ENCODE data around the gene MOSPD2. TPM values are rescaled to one million over a fixed set of nuclear protein-coding genes. Genes with fewer than 3 reads are reported as not detected.

MOSPD2 gene
- polyA plus RNA-seq, 2 of the 4 experiments (the other 2 are of a cell fraction) = 10.0 to 28.4 TPM

GRCh38 chrX:14829643-14830042 is 43.6 kb upstream of the MOSPD2 start:
- DNase-seq (ENCODE audit: low read depth in 1 of 2, low spot score in 1 of 2) = no peak
- TF ChIP-seq ZNF302 (CRISPR knock-in tag; IDR thresholded peaks at IDR 0.05) (no peak), JUNB (IDR thresholded peaks at IDR 0.05) (no peak), E2F6 (IDR thresholded peaks at IDR 0.05; ENCODE audit: borderline replicate concordance, low read depth) (no peak), RNF2 (IDR thresholded peaks at IDR 0.05; ENCODE audit: borderline replicate concordance, low read depth) (no peak)
- Histone ChIP-seq H3K4me3 (no peak overlapping the region), H3K27ac (no peak overlapping the region), H3K4me1 (no peaks in the 10 kb centered on the region), H3K4me2 (no peak overlapping the region), H3K9me3 (no peaks in the 10 kb centered on the region)
- FAIRE-seq = no peak
- WGBS (ENCODE audit: missing lambda C conversion rate) = 64% methylated on average over 2 of the region's 2 CpGs
- ChIA-PET CTCF (no interaction called here), POLR2A (no interaction called here)
- no peak for ATAC-seq

DNA sequence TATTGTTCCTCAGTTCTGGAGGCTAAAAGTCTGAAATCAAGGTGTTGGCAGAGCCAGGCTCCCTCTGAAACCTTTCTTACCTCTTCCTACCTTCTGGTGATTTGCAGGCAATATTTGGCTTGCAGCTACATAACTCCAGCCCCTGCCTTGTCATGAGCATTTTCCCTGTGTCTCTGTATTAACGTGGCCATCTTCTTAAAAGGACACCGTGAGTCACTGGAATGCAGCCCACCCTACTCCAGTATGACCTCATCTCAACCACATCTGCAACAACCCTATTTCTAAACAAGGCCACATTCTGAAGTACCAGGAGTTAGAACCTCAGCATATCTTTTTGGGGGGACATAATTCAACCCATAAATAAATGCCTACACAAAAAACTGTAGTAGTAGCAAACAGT is 41.1 kb upstream of the MOSPD2 start:
- Histone ChIP-seq H3K4me2 (no peak overlapping the region), H3K4me3 (no peak overlapping the region), H3K9me3 (no peaks in the 10 kb centered on the region), H3K4me1 (no peaks in the 10 kb centered on the region), H3K27ac (no peak overlapping the region)
- 74% methylated on average over 2 of the region's 2 CpGs for WGBS (ENCODE audit: missing lambda C conversion rate)
- DNase-seq (ENCODE audit: low read depth in 1 of 2, low spot score in 1 of 2) (no peak), ATAC-seq (no peak), FAIRE-seq (no peak)
- TF ChIP-seq CTCF (IDR thresholded peaks at IDR 0.05) = no peak
- ChIA-PET CTCF (no interaction called here), POLR2A (no interaction called here)

GRCh38 chrX:14832586-14832985 is 40.6 kb upstream of the MOSPD2 start:
- FAIRE-seq (no peak), ATAC-seq (no peak), DNase-seq (ENCODE audit: low read depth in 1 of 2, low spot score in 1 of 2) (no peak)
- CTCF ChIA-PET = no interaction called here
- Histone ChIP-seq H3K4me1 (no peaks in the 10 kb centered on the region), H3K9me3 (no peaks in the 10 kb centered on the region), H3K27ac (no peak overlapping the region), H3K4me3 (no peak overlapping the region), H3K4me2 (no peak overlapping the region)
- POLR2A ChIA-PET = no interaction called here
- TF ChIP-seq KDM1A (IDR thresholded peaks at IDR 0.05; ENCODE audit: low read depth) (no peak), CBX8 (IDR thresholded peaks at IDR 0.05) (no peak), ZSCAN20 (CRISPR knock-in tag; IDR thresholded peaks at IDR 0.05) (no peak), JUN (IDR thresholded peaks at IDR 0.05) (no peak), EHMT2 (IDR thresholded peaks at IDR 0.05; ENCODE audit: low read depth) (no peak), CHD4 (IDR thresholded peaks at IDR 0.05; ENCODE audit: borderline replicate concordance) (no peak), CBX2 (IDR thresholded peaks at IDR 0.05; ENCODE audit: borderline replicate concordance, low read depth) (no peak)
- TF ChIP-seq, protein P1, sequence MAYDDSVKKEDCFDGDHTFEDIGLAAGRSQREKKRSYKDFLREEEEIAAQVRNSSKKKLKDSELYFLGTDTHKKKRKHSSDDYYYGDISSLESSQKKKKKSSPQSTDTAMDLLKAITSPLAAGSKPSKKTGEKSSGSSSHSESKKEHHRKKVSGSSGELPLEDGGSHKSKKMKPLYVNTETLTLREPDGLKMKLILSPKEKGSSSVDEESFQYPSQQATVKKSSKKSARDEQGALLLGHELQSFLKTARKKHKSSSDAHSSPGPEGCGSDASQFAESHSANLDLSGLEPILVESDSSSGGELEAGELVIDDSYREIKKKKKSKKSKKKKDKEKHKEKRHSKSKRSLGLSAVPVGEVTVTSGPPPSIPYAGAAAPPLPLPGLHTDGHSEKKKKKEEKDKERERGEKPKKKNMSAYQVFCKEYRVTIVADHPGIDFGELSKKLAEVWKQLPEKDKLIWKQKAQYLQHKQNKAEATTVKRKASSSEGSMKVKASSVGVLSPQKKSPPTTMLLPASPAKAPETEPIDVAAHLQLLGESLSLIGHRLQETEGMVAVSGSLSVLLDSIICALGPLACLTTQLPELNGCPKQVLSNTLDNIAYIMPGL (CRISPR knock-in tag; IDR thresholded peaks at IDR 0.05; ENCODE audit: borderline replicate concordance) = no peak
- TF ChIP-seq, protein P2, sequence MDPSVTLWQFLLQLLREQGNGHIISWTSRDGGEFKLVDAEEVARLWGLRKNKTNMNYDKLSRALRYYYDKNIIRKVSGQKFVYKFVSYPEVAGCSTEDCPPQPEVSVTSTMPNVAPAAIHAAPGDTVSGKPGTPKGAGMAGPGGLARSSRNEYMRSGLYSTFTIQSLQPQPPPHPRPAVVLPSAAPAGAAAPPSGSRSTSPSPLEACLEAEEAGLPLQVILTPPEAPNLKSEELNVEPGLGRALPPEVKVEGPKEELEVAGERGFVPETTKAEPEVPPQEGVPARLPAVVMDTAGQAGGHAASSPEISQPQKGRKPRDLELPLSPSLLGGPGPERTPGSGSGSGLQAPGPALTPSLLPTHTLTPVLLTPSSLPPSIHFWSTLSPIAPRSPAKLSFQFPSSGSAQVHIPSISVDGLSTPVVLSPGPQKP (IDR thresholded peaks at IDR 0.05; ENCODE audit: low read depth, low read length) = no peak
- TF ChIP-seq, protein P3, sequence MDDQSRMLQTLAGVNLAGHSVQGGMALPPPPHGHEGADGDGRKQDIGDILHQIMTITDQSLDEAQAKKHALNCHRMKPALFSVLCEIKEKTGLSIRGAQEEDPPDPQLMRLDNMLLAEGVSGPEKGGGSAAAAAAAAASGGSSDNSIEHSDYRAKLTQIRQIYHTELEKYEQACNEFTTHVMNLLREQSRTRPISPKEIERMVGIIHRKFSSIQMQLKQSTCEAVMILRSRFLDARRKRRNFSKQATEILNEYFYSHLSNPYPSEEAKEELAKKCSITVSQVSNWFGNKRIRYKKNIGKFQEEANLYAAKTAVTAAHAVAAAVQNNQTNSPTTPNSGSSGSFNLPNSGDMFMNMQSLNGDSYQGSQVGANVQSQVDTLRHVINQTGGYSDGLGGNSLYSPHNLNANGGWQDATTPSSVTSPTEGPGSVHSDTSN (IDR thresholded peaks at IDR 0.05) = no peak
- TF ChIP-seq, protein P4, sequence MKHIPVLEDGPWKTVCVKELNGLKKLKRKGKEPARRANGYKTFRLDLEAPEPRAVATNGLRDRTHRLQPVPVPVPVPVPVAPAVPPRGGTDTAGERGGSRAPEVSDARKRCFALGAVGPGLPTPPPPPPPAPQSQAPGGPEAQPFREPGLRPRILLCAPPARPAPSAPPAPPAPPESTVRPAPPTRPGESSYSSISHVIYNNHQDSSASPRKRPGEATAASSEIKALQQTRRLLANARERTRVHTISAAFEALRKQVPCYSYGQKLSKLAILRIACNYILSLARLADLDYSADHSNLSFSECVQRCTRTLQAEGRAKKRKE (CRISPR knock-in tag; IDR thresholded peaks at IDR 0.05; ENCODE audit: low read depth) = no peak

Data from A549 (cell line).